SK-N-SH treated with all-trans-retinoic acid at 6 μM for 48 hours (cell line): ENCODE results near the gene LRGUK.

ENCODE experiments used
- ARNTL ChIP-seq: fragments of 450-650 bp; formaldehyde crosslinking; IDR thresholded peaks from 2 replicates; pipeline ENCODE4 v1.5.0; 2020; ENCODE audit warnings: low read depth, mild to moderate bottlenecking, moderate library complexity, borderline replicate concordance
- OSR1 ChIP-seq: fragments of 250-450 bp; sonication (Bioruptor Pico); IDR thresholded peaks from 2 replicates; pipeline ENCODE4 v1.8.0; 2022; ENCODE audit warnings: moderate library complexity, mild to moderate bottlenecking, inconsistent platforms
- RARB ChIP-seq: fragments of 250-450 bp; sonication (Bioruptor Pico); IDR thresholded peaks from 2 replicates; pipeline ENCODE4 v1.8.0; 2021; ENCODE audit warnings: mild to moderate bottlenecking, moderate library complexity
- TOX ChIP-seq: fragments of 250-450 bp; sonication (Bioruptor Pico); IDR thresholded peaks from 2 replicates; pipeline ENCODE4 v1.8.0; 2021; ENCODE audit warnings: mild to moderate bottlenecking, moderate library complexity, borderline replicate concordance
- ZFP3 ChIP-seq: fragments of 250-450 bp; sonication (Bioruptor Pico); IDR thresholded peaks from 2 replicates; pipeline ENCODE4 v1.5.0; 2020; ENCODE audit warnings: mild to moderate bottlenecking, moderate library complexity
- ZNF565 ChIP-seq: fragments of 450-650 bp; formaldehyde crosslinking; conservative IDR thresholded peaks from 2 replicates; pipeline ENCODE4 v1.5.0; 2020; ENCODE audit warnings: low read depth, mild to moderate bottlenecking, moderate library complexity
- ZNF70 ChIP-seq: fragments of 450-650 bp; formaldehyde crosslinking; IDR thresholded peaks from 2 replicates; pipeline ENCODE4 v1.5.0; 2020; ENCODE audit warnings: mild to moderate bottlenecking, moderate library complexity
- ZNF8 ChIP-seq: fragments of 450-650 bp; formaldehyde crosslinking; IDR thresholded peaks from 2 replicates; pipeline ENCODE4 v1.5.0; 2020; ENCODE audit warnings: mild to moderate bottlenecking, moderate library complexity
- TF ChIP-seq, protein P1 (sequence below): fragments of 250-450 bp; sonication (Bioruptor Pico); IDR thresholded peaks from 2 replicates; pipeline ENCODE4 v1.8.0; 2020; ENCODE audit warnings: mild to moderate bottlenecking, moderate library complexity, borderline replicate concordance
- TF ChIP-seq, protein P2 (sequence below): fragments of 250-450 bp; sonication (Bioruptor Pico); IDR thresholded peaks from 2 replicates; pipeline ENCODE4 v1.5.1; 2021; ENCODE audit warnings: mild to moderate bottlenecking, moderate library complexity
- TF ChIP-seq, protein P3 (sequence below): fragments of 250-450 bp; sonication (Bioruptor Pico); IDR thresholded peaks from 2 replicates; pipeline ENCODE4 v1.5.0; 2020; ENCODE audit warnings: mild to moderate bottlenecking, moderate library complexity

DNA sequence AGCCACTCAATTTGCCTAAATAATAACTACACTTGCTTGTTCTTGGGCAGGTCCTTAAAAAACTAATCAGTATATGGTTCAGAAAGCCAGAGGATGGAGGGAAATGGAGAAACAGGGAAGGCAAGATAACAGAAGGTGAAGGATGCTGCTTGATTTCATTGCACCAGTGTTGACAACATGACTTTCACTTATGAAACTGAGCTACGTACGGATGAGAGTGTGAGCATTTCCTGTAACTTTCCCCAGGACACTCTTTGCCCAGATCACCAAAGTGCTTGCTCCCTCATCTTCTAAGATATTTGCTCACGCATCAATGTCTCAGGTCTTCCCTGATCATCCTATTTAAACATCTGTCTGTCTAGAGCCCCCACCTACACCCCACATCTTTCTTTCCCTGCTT, 152.2 kb downstream of the LRGUK start:
- TF ChIP-seq OSR1 (CRISPR knock-in tag), result no peak
- no peak for TF ChIP-seq ZNF70 (CRISPR knock-in tag)
- TF ChIP-seq ARNTL (CRISPR knock-in tag), result no peak
- no peak for TF ChIP-seq ZFP3
- no peak for TF ChIP-seq ZNF8 (CRISPR knock-in tag)
- TF ChIP-seq TOX (CRISPR knock-in tag), result no peak
- TF ChIP-seq, protein P1, sequence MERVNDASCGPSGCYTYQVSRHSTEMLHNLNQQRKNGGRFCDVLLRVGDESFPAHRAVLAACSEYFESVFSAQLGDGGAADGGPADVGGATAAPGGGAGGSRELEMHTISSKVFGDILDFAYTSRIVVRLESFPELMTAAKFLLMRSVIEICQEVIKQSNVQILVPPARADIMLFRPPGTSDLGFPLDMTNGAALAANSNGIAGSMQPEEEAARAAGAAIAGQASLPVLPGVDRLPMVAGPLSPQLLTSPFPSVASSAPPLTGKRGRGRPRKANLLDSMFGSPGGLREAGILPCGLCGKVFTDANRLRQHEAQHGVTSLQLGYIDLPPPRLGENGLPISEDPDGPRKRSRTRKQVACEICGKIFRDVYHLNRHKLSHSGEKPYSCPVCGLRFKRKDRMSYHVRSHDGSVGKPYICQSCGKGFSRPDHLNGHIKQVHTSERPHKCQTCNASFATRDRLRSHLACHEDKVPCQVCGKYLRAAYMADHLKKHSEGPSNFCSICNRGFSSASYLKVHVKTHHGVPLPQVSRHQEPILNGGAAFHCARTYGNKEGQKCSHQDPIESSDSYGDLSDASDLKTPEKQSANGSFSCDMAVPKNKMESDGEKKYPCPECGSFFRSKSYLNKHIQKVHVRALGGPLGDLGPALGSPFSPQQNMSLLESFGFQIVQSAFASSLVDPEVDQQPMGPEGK, result no peak
- no peak for TF ChIP-seq RARB (CRISPR knock-in tag)
- TF ChIP-seq, protein P2, sequence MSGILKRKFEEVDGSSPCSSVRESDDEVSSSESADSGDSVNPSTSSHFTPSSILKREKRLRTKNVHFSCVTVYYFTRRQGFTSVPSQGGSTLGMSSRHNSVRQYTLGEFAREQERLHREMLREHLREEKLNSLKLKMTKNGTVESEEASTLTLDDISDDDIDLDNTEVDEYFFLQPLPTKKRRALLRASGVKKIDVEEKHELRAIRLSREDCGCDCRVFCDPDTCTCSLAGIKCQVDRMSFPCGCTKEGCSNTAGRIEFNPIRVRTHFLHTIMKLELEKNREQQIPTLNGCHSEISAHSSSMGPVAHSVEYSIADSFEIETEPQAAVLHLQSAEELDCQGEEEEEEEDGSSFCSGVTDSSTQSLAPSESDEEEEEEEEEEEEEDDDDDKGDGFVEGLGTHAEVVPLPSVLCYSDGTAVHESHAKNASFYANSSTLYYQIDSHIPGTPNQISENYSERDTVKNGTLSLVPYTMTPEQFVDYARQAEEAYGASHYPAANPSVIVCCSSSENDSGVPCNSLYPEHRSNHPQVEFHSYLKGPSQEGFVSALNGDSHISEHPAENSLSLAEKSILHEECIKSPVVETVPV (CRISPR knock-in tag), result no peak
- TF ChIP-seq, protein P3, sequence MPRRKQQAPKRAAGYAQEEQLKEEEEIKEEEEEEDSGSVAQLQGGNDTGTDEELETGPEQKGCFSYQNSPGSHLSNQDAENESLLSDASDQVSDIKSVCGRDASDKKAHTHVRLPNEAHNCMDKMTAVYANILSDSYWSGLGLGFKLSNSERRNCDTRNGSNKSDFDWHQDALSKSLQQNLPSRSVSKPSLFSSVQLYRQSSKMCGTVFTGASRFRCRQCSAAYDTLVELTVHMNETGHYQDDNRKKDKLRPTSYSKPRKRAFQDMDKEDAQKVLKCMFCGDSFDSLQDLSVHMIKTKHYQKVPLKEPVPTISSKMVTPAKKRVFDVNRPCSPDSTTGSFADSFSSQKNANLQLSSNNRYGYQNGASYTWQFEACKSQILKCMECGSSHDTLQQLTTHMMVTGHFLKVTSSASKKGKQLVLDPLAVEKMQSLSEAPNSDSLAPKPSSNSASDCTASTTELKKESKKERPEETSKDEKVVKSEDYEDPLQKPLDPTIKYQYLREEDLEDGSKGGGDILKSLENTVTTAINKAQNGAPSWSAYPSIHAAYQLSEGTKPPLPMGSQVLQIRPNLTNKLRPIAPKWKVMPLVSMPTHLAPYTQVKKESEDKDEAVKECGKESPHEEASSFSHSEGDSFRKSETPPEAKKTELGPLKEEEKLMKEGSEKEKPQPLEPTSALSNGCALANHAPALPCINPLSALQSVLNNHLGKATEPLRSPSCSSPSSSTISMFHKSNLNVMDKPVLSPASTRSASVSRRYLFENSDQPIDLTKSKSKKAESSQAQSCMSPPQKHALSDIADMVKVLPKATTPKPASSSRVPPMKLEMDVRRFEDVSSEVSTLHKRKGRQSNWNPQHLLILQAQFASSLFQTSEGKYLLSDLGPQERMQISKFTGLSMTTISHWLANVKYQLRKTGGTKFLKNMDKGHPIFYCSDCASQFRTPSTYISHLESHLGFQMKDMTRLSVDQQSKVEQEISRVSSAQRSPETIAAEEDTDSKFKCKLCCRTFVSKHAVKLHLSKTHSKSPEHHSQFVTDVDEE, result no peak
- no peak for TF ChIP-seq ZNF565 (CRISPR knock-in tag)
